GM12865 (cell line): ENCODE data around the gene ZNF217.
"Not testable (repeated sequence)": the region's sequence is repeated elsewhere in the genome, so short reads cannot be mapped to it uniquely, and the experiment has no call there.

ENCODE experiments used
- DNase-seq: peaks from one replicate; pipeline ENCODE4 v3.0.0; 2010; ENCODE audit warnings: low read depth
- H3K4me3 ChIP-seq: 2 replicates; pipeline ENCODE4 v1.5.1; 2011; ENCODE audit warnings: mild to moderate bottlenecking, low read depth, low read length, control low read depth
- CTCF ChIP-seq: IDR thresholded peaks from 2 replicates; pipeline ENCODE4 v1.5.1; 2011; ENCODE audit warnings: low read length, control low read depth, low read depth, inconsistent platforms; ENCODE audit not compliant: insufficient read depth; ENCODE audit errors: missing control alignments

The ZNF217 gene

GRCh38 chr20:53635221-53635620 is 41.6 kb upstream of the ZNF217 start:
- H3K4me3 ChIP-seq, result no peak overlapping the region
- no peak for DNase-seq
- no peak for TF ChIP-seq CTCF

- H3K4me3 ChIP-seq, result no peak overlapping the region
- TF ChIP-seq CTCF, result no peak
- no peak for DNase-seq
Measured at GRCh38 chr20:53631909-53632662, 38.4 kb upstream of the ZNF217 start.

DNA sequence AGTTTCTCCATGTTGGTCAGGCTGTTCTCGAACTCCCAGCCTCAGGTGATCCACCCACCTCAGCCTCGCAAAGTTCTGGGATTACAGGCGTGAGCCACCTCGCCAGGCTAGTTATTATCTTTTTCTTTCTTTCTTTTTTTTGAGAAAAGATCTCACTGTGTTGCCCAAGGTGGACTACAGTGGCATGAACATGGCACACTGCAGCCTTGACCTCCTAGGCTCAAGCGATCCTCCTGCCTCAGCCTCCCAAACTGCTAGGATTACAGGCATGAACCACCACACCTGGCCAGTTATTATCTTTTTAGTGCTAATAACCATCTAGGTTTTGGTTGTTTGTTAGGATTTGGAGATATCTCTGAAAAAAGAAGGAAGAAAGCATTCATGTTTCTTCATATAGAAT is 35.8 kb upstream of the ZNF217 start:
- no peak for TF ChIP-seq CTCF
- H3K4me3 ChIP-seq, result no peak overlapping the region
- no peak for DNase-seq

DNA sequence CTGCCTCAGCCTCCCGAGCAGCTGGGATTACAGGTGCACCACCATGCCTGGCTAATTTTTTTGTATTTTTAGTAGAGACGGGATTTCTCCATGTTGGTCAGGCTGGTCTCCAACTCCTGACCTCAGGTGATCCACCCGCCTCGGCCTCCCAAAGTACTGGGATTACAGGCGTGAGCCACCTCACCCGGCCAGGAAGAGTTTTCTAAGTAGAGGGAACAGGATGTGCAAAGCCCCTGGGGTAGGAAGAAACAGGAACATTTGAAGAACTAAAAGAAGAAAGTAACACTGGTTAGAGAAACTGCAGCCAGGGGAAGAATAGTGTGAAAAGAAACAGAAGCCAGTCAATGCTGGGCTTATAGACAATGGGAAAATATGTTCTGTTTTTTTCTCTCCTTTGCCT is 35.1 kb upstream of the ZNF217 start:
- not testable (repeated sequence) for DNase-seq, H3K4me3 ChIP-seq

DNA sequence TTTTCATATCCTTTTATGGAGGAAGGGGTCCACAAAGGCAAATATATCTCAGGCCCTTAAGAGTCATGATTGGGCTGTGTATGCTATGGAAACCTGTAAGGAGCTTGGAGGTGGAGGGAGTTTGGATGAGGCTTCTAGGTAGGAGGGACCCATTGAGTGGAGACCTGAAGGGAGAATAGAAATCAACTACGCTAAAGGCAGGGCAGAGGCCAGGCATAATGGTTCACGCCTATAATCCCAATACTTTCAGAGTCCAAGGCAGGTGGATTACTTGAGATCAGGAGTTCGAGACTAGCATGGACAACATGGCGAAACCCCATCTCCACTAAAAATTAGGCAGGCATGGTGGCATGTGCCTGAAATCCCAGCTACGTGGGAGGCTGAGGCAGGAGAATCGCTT is 34.4 kb upstream of the ZNF217 start:
- TF ChIP-seq CTCF, result no peak
- no peak overlapping the region for H3K4me3 ChIP-seq
- no peak for DNase-seq

- not testable (repeated sequence) for H3K4me3 ChIP-seq
Measured at GRCh38 chr20:53627001-53627400, 33.4 kb upstream of the ZNF217 start.

GRCh38 chr20:53626584-53626983 is 32.9 kb upstream of the ZNF217 start:
- DNase-seq, result no peak
- no peak for TF ChIP-seq CTCF
- H3K4me3 ChIP-seq, result no peak overlapping the region

More at GRCh38 chr20:53627001-53627400, 33.4 kb upstream of the ZNF217 start:
- not testable (repeated sequence) for DNase-seq
